GM21515 (cell line): ENCODE measurements around the gene HTT.

Source experiments
- ATAC-seq: cut with Tn5 transposase; IDR thresholded peaks from one replicate; pipeline ENCODE4 v1.9.1; 2021; ENCODE audit not compliant: unreplicated experiment

The HTT gene

GRCh38 chr4:3215256-3215655 is 140.8 kb downstream of the HTT start:
- no peak for ATAC-seq

GRCh38 chr4:3215733-3216132 is 141.3 kb downstream of the HTT start:
- ATAC-seq, result no peak

- ATAC-seq, result no peak
These were observed 142.8 kb downstream of the HTT start for GRCh38 chr4:3217266-3217665.

GRCh38 chr4:3217771-3218170 is 143.3 kb downstream of the HTT start:
- no peak for ATAC-seq

GRCh38 chr4:3218824-3219760 is 144.6 kb downstream of the HTT start:
- ATAC-seq, result no peak

- no peak for ATAC-seq
These were observed 145.4 kb downstream of the HTT start for GRCh38 chr4:3219761-3220475.

GRCh38 chr4:3220476-3221183 is 146.1 kb downstream of the HTT start:
- no peak for ATAC-seq

- ATAC-seq, result no peak
These were observed 146.7 kb downstream of the HTT start for GRCh38 chr4:3221184-3221494.

GRCh38 chr4:3221996-3222395 is 147.5 kb downstream of the HTT start:
- no peak for ATAC-seq

GRCh38 chr4:3223346-3223745 is 148.9 kb downstream of the HTT start:
- no peak for ATAC-seq

- no peak for ATAC-seq
These were observed 149.7 kb downstream of the HTT start for GRCh38 chr4:3223956-3224748.

GRCh38 chr4:3225071-3225850 is 150.8 kb downstream of the HTT start:
- ATAC-seq, result no peak

- no peak for ATAC-seq
These were observed 151.5 kb downstream of the HTT start for GRCh38 chr4:3225936-3226335.

GRCh38 chr4:3226467-3226866 is 152.0 kb downstream of the HTT start:
- ATAC-seq, result no peak

- no peak for ATAC-seq
These were observed 152.5 kb downstream of the HTT start for GRCh38 chr4:3226944-3227343.

- no peak for ATAC-seq
These were observed 153.6 kb downstream of the HTT start for GRCh38 chr4:3227878-3228675.

- no peak for ATAC-seq
These were observed 154.4 kb downstream of the HTT start for GRCh38 chr4:3228881-3229280.

GRCh38 chr4:3229328-3229727 is 154.8 kb downstream of the HTT start:
- ATAC-seq, result no peak

- ATAC-seq, result no peak
These were observed 155.5 kb downstream of the HTT start for GRCh38 chr4:3229964-3230363.
